OCI-LY1 (cell line): ENCODE measurements around the gene HPX.

ENCODE experiments used
- H2AFZ ChIP-seq: fragments of 200-600 bp; sonication (generic), shearing (Covaris generic); 2 replicates; pipeline ENCODE4 v1.6.0; 2014; ENCODE audit warnings: antibody characterized with exemption, mild to moderate bottlenecking, low read length
- H3F3A ChIP-seq: fragments of 200-600 bp; sonication (generic), shearing (Covaris generic); 2 replicates; pipeline ENCODE4 v1.6.0; 2014; ENCODE audit warnings: mild to moderate bottlenecking, antibody characterized with exemption, low read length, moderate library complexity; ENCODE audit not compliant: insufficient read depth
- H3K27ac ChIP-seq: fragments of 200-600 bp; sonication (generic); 2 replicates; pipeline ENCODE4 v1.5.1; 2014; ENCODE audit warnings: low read length, mixed run types, mild to moderate bottlenecking, low read depth; ENCODE audit not compliant: poor library complexity, severe bottlenecking
- H3K27me3 ChIP-seq: fragments of 200-600 bp; sonication (generic); 2 replicates; pipeline ENCODE4 v1.6.0; 2014; ENCODE audit warnings: antibody characterized with exemption, mild to moderate bottlenecking, low read length, moderate library complexity; ENCODE audit not compliant: insufficient read depth
- H3K36me3 ChIP-seq: fragments of 200-600 bp; sonication (generic); 2 replicates; pipeline ENCODE4 v1.6.1; 2014; ENCODE audit warnings: mild to moderate bottlenecking, antibody characterized with exemption, low read length, moderate library complexity, mixed read lengths; ENCODE audit not compliant: insufficient read depth
- H3K4me1 ChIP-seq: fragments of 200-600 bp; sonication (generic); 2 replicates; pipeline ENCODE4 v1.5.1; 2014; ENCODE audit warnings: mild to moderate bottlenecking, low read length, moderate library complexity; ENCODE audit not compliant: insufficient read depth, severe bottlenecking
- H3K4me2 ChIP-seq: fragments of 200-600 bp; sonication (generic), shearing (Covaris generic); 2 replicates; pipeline ENCODE4 v1.6.1; 2014; ENCODE audit warnings: low read length
- H3K4me3 ChIP-seq: fragments of 200-600 bp; sonication (generic); 2 replicates; pipeline ENCODE4 v1.5.1; 2014; ENCODE audit warnings: low read length, low read depth, mild to moderate bottlenecking, mixed read lengths; ENCODE audit not compliant: poor library complexity, severe bottlenecking
- H3K79me2 ChIP-seq: fragments of 200-600 bp; shearing (Covaris generic); 2 replicates; pipeline ENCODE4 v1.6.1; 2016; ENCODE audit warnings: mixed run types, low read length, mixed read lengths; ENCODE audit not compliant: insufficient read depth
- H3K9ac ChIP-seq: fragments of 200-600 bp; sonication (generic), shearing (Covaris generic); 2 replicates; pipeline ENCODE4 v1.6.1; 2014; ENCODE audit warnings: mild to moderate bottlenecking, low read length, mixed read lengths
- H3K9me2 ChIP-seq: fragments of 200-600 bp; sonication (generic), shearing (Covaris generic); 2 replicates; pipeline ENCODE4 v1.6.1; 2014; ENCODE audit warnings: low read depth, mild to moderate bottlenecking, low read length, mixed read lengths
- H3K9me3 ChIP-seq: fragments of 200-600 bp; shearing (Covaris generic); 2 replicates; pipeline ENCODE4 v1.6.1; 2014; ENCODE audit warnings: low read length, mixed read lengths
- H4K20me1 ChIP-seq: fragments of 200-600 bp; sonication (generic), shearing (Covaris generic); 2 replicates; pipeline ENCODE4 v1.6.0; 2016; ENCODE audit warnings: mild to moderate bottlenecking, low read length; ENCODE audit not compliant: insufficient read depth
- CTCF ChIP-seq: fragments of 200-600 bp; sonication (generic), shearing (Covaris generic); IDR thresholded peaks from 2 replicates; pipeline ENCODE4 v1.5.1; 2017; ENCODE audit warnings: mild to moderate bottlenecking, antibody characterized with exemption, low read length, moderate library complexity, mixed read lengths
- EZH2 ChIP-seq: fragments of 200-600 bp; sonication (generic), shearing (Covaris generic); IDR thresholded peaks from 2 replicates; pipeline ENCODE4 v1.8.0; 2017; ENCODE audit warnings: borderline replicate concordance, mixed run types, mild to moderate bottlenecking, antibody characterized with exemption, low read length, moderate library complexity, mixed read lengths

The HPX gene

GRCh38 chr11:6420677-6421076 lies 20.1 kb downstream of the HPX start:
- Histone ChIP-seq H3K79me2 (no peaks in the 10 kb centered on the region), H3K4me3 (no peak overlapping the region), H3K4me2 (no peak overlapping the region), H3K9me3 (no peaks in the 10 kb centered on the region), H3K9me2 (no peaks in the 10 kb centered on the region), H4K20me1 (no peaks in the 10 kb centered on the region), H2AFZ (no peak overlapping the region), H3K27me3 (peaks cover 7% of the 10 kb centered on the region; the same call in 1 of the 2 replicates), H3K9ac (no peak overlapping the region), H3K4me1 (peaks cover 12% of the 10 kb centered on the region), H3K27ac (no peak overlapping the region), H3F3A (no peaks in the 10 kb centered on the region), H3K36me3 (no peaks in the 10 kb centered on the region)
- TF ChIP-seq CTCF (no peak), EZH2 (no peak)

- peak within 1 kb of the TSS; percentile 71 for H3K4me3 ChIP-seq
- H3K27me3 ChIP-seq = peaks cover 7% of the 10 kb centered on the region; the same call in 1 of the 2 replicates
- no peaks in the 10 kb centered on the region for H3K36me3 ChIP-seq
- H3K4me2 ChIP-seq = peak within 1 kb of the TSS; percentile 77
- H4K20me1 ChIP-seq = no peaks in the 10 kb centered on the region
- peak within 1 kb of the TSS; percentile 74 for H3K9ac ChIP-seq
- H3F3A ChIP-seq = no peaks in the 10 kb centered on the region
- H3K9me3 ChIP-seq = no peaks in the 10 kb centered on the region
- H3K79me2 ChIP-seq = no peaks in the 10 kb centered on the region
- no peak within 1 kb of the TSS for H3K27ac ChIP-seq
- no peaks in the 10 kb centered on the region for H3K9me2 ChIP-seq
- H2AFZ ChIP-seq = no peak within 1 kb of the TSS
- peaks cover 12% of the 10 kb centered on the region for H3K4me1 ChIP-seq
- no peak for TF ChIP-seq EZH2
- TF ChIP-seq CTCF = no peak
These were observed 21.7 kb downstream of the HPX start, which contains the start of gene APBB1 for GRCh38 chr11:6419009-6419631. Gene APBB1, minus strand, starts transcription at chr11:6419094. Its CDS starts 7,747 bp downstream, at chr11:6411347.

GRCh38 chr11:6418557-6419008 lies 22.2 kb downstream of the HPX start:
- TF ChIP-seq CTCF = no peak
- TF ChIP-seq EZH2 = no peak
- Histone ChIP-seq H3F3A (no peaks in the 10 kb centered on the region), H3K9ac (peak overlapping the region; percentile 74; the same call in 1 of the 2 replicates), H3K79me2 (no peaks in the 10 kb centered on the region), H3K4me2 (peak overlapping the region; percentile 77), H3K4me1 (peaks cover 12% of the 10 kb centered on the region), H3K9me2 (no peaks in the 10 kb centered on the region), H3K36me3 (no peaks in the 10 kb centered on the region), H3K27ac (no peak overlapping the region), H4K20me1 (no peaks in the 10 kb centered on the region), H3K4me3 (peak overlapping the region; percentile 71), H3K9me3 (no peaks in the 10 kb centered on the region), H2AFZ (no peak overlapping the region), H3K27me3 (peaks cover 7% of the 10 kb centered on the region; the same call in 1 of the 2 replicates)
